Tongue (tissue), 2 donors: Measurements from ENCODE around the gene MTHFD1L. TPM values are rescaled to one million over a fixed set of nuclear protein-coding genes. Genes with fewer than 3 reads are reported as not detected.

Source experiments
- DNase-seq: peaks from one replicate; pipeline ENCODE4 v3.0.0-alpha.2; 2015
- total RNA-seq: library from RNA; depleted of rRNA; stranded (reverse); fragments of >200 nt; gene quantifications from one replicate; pipeline ENCODE4 v1.2.3, GENCODE V29; 2014

The MTHFD1L gene
- total RNA-seq, 1 donor from 2014 or later = 14.5 TPM

DNA sequence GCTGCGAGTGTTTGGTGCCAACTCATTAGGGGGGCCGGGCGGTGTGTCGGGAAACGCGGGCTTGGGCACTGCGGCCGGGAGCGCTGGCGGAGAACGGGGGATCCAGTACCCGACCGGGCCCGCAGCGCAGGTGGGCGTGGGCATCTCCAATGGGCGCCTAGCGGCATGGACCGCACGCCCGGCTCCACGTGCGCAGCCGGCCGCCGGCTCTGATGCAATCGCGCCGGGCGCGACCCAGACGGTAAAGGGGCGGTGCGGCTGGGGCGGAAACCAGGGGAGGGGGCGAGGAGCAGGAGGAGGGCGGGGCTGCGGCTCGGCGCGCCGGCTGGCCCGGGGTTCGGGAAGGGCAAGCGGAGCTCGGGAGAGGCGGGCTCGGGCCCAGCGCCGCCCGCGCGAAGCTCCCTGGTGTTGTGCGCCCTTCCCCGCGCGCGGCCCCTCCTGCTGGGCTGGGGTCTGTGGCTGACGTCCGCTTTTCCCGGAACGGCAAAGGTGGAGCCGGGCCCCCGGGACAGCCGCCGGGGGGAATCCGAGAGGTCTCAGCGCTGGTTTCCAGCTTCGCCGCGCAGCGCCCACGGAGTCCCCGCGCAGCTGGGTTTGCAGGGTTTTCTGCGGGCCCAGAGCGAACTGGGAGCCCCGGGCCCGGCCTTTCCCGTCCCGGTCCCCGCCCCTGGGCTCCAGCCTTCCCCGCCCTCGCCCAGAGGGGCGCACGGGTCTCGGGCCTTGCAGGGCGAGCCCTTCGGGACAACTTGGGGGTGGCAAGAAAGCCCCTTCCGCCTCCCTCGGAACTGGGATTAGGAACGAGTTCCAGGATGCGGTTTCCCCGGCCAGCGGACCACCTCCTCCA lies 867 bp downstream of the MTHFD1L start:
- DNase-seq = peak; percentile 96

DNA sequence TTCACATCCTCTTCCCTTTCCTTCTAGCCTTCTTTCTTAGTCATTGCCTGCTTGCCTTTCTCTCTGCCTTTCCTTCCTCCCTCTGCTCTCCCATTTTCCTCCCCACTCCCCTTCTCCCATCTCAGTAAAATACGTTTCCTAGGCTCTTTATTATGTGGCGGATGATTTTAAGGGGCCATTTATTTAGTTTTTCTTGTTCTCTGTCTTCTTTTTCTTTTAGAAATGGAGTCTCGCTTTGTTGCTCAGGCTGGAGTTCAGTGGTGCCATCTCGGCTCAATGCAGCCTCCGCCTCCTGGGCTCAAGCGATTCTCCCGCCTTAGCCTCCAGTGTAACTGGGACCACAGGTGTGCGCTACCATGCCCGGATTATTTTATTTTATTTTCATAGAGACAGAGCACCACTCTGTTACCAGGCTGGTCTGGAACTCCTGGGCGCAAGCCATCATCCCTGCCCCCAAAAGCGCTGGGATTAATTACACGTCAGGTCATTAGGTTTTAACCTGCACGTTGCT lies 1.5 kb downstream of the MTHFD1L start:
- no peak for DNase-seq

DNA sequence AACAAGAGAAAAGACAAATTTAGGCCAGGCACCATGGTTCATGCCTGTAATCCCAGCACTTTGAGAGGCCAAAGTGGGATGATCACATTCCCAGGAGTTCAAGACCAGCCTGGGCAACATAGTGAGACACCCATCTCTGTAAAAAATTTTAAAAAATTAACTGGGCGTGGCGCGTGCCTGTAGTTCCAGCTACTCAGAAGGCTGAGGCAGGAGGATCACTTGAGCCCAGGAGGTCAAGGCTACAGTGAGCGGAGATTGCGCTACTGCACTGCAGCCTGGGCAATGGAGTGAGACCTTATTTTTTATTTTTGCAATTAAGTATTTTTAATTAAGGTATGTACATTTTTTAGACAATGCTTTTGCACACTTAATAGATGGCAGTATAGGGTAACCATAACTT lies 3.3 kb downstream of the MTHFD1L start:
- DNase-seq = no peak

DNA sequence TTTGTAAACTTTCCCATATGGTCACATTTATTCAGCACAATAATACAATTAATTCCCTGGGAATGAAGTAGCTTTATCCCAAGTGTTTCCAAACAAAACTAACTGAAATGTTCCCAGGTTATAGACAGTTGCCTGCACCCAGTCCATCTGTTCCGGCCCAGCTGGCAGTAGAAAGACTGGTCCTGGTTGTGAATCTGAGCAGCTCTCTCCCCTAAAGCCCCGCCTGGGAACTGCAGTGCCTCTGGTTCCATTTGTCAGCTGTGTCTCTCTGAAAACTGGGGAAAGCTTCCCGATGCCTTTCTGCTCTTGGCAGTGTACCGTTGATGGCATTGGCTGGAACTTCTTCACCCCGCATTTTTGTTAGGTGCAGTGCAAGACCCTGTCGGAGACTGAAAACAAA lies 8.7 kb downstream of the MTHFD1L start:
- DNase-seq = peak; percentile 80

DNA sequence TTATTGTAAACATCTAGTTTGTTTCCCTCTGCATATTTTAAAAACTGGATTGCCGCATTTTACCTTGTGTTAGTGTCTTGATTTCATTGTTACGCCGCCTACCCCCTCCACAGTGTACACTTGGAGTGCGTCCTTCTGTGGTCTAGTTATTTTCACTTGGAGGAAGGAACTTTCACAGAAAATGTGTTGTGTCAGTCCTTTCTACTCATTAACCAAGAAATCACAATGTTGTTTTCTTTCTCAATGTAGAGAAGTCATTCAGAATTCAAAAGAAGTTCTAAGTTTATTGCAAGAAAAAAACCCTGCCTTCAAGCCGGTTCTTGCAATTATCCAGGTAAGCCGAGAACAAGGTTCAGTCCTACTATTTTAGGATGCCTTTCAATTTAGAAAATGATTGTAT lies 10.3 kb downstream of the MTHFD1L start:
- DNase-seq = no peak

DNA sequence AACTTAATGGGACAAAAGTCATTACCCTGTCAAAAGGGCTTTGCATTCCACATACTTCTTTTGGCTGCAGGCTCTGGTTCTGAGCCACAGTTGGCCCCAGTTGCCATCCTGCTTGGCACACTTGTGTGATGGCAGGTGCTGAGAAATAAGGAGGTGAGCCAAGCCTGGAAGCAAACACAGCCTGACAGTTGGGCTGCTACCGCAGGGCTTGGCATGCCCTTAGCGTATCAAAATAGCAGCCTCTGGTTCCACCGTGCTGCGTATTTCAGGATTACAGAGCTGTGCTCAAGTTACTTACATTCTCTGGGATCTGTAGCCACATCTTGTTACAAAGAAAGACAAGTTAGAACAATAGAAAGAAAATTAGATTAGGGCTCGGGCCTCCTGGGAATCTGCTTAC lies 11.1 kb downstream of the MTHFD1L start:
- DNase-seq = peak; percentile 94

DNA sequence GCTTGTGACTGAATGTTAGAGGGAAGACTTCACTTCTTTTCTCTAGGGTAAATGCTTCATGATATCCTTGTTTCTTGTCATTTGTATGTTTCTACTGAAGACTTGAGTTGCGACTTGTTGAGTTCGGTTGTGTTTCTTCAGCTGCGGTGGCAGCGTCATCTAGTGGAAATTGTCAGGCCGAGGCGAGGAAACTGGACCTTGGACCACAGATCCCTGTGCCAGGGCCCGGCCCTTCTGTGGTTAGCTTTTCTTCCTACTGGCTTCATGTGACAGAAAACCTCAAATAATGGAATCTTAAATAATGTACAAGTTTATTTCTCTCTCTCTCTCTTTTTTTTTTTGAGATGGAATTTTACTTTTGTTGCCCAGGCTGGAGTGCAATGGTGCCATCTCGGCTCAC lies 12.4 kb downstream of the MTHFD1L start:
- no peak for DNase-seq

DNA sequence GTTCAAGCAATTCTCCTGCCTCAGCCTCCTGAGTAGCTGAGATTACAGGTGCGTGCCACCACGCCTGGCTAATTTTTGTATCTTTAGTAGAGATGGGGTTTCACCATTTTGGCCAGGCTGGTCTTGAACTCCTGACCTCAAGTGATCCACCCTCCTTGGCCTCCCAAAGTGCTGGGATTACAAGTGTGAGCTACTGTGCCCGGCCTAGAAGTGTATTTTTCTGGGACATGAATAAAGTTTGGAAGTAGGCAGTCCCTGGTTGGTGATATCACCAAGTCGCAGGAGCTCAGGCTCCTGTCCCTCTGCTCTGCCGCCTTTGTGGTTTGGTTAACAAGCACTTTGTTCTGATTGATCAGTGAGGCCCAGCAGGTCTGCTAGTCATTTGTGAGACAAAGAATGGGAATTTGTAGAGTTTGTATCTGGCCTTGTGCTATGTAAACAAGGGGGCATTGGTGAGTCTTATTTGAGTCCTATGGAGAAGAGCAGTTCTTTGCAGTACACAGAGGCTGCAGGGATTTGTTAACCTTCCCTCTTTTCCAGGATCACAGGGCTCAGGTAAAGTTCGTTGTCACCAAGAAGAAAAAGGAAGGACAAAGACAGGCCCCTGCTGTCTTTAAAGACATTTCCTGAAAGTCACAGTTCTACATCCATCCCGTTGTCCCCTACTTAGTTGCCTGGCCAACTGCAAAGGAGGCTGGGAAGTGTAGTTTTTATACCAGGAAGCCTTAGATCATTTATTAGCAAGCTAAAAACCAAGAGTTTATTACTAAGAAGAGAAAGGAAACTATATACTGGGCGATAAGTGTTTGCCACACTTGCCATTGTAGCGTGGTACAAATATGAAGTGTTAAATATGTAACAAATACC lies 13.1 kb downstream of the MTHFD1L start:
- no peak for DNase-seq

DNA sequence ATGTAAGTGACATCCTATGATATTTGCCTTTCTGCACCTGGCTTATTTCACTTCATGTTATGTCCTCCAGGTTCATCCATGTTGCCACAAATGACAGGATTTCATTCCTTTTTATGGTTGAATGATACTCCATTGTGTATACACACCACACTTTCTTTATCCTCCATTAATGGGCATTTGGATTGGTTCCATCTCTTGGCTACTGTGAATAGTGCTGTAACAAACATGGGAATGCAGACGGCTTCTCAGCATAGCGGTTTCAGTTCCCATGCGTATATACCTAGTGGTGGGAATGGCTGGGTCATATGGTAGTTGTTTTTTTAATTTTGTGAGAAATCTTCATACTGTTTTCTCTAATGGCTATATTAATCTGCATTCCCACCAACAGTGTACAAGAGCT lies 14.8 kb downstream of the MTHFD1L start:
- peak; percentile 45 for DNase-seq

DNA sequence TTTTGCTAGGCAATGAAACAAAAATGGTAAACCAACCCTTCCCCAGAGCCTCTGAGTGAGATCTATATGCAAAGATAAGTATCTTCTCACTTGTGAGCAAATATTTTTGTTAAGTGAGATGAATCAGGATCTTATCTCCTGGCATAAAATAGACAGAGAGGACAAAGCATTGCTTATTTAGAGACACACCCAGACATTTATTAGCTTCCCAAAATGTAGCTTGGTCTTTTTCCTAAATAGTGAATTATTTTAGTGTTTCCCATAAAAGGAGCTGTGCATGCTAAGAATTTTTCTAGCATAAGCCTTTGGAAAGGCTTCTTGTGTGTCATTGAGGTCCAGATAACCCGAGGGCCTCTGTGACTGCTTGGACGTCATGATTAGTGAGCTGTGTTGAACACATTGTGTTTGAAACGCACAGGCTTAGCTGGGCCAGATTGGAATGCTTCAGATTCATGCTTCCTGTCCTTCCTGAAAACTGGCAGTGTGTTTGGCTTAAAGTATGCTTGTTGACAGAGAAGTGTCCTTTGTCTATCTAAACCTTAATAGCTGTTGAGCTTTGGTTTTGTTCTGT lies 16.5 kb downstream of the MTHFD1L start:
- DNase-seq = peak; percentile 87

DNA sequence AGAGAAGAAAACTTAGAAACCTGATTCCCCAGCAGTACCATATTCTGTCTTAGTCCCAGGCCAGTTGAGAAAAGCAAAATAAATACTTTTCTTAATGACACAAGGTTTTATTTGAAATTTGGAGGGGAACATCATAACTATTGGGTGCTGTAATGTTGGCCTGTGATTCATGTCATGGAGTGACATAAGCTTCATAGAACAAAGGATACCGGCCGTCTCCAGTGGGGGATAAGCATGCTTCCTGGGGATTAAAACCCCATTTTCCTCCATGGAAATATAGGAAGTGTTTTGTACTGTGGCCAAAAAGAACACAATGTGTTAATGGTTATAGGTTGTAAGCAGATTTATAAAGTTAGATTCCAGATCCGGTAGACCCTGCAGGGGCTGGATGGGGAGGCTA lies 18.0 kb downstream of the MTHFD1L start:
- DNase-seq = no peak

DNA sequence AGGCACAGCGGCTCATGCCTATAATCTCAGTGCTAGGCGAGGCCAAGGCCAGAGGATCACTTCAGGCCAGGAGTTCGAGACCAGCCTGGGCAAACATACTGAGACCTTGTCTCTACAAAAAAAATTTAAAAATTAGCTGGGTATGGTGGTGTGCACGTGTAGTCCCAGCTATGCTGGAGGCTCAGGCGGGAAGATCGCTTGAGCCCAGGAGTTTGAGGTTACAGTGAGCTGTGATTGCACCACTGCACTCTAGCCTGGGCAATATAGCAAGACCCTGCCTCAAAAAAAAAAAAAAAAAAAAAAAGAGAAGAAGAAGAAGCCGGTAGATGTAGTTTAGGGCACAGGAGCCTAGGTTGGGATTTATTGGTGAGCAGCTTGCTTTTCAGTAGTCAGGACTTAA lies 20.7 kb downstream of the MTHFD1L start:
- no peak for DNase-seq

DNA sequence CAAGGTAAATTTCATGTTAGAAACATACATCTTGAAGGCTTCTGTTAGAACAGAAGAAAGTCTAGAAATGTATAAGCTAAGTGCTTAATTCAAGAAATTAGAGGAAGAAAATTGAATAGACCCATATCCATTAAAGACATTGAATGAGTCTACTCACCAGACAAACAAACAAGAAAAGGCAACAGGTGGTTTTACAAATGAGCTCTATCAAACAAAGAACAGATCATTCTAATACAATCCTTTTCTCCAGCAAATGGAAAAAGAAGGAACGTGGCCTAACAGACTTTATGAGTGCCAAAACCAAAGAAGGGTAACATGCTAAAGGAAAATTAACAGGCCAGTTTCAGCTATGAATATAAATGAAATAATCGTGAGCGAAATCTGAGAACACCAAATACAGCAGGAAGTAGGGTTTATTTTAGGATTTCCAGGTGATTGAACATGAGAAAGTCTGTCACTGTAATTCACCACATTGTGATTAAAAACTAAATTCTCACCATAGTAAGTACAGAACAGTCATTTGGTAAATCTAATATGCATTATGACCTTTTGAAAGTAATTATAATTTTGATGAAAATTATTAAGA lies 22.6 kb downstream of the MTHFD1L start:
- DNase-seq = no peak

DNA sequence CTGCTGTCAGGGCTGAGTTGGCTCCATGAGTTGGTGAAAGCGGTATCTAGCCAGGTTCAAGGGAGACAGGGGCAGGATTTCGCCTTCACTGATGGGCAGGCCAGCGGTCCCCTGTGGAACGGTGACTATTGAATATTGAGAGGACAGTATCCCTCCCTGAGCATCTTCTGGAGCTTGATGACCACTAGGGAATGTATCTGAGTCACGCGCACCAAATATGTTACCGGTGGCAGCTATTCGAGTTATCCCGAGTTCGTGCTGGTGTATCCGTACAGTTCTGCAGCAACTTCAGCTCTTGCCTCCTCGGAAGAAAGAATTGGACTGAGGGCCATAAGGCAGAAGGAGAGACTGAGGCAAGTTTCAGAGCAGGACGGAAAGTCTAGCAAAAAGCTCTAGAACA lies 24.8 kb downstream of the MTHFD1L start:
- DNase-seq = no peak

DNA sequence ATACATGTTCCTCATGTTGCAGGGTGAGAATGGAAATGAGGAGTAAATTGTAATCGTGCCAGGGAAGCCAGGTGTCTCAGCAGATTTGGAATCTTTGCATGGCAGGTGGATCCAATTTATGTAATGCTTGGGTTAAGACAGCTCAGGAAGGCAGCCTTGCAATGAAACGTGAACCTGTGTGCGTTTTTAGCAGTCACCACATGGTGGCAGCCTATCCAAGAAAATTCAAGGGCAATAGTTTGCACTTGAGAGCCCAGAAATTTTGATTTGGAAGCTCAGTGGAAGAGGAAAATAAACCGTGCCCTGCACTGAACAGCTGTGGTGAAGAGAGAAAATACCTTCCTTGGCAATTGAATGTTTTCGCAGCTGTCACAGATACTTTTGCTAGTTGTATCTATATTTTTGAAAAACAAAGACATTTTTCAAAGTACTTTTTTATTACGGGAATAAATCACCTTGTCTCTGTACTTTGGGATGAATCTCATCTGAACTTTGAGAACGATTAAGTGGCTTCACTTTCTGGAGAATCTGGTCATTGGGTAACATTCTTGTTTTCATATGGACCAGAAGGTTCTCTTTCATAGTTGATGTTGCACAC lies 26.5 kb downstream of the MTHFD1L start:
- peak; percentile 96 for DNase-seq

DNA sequence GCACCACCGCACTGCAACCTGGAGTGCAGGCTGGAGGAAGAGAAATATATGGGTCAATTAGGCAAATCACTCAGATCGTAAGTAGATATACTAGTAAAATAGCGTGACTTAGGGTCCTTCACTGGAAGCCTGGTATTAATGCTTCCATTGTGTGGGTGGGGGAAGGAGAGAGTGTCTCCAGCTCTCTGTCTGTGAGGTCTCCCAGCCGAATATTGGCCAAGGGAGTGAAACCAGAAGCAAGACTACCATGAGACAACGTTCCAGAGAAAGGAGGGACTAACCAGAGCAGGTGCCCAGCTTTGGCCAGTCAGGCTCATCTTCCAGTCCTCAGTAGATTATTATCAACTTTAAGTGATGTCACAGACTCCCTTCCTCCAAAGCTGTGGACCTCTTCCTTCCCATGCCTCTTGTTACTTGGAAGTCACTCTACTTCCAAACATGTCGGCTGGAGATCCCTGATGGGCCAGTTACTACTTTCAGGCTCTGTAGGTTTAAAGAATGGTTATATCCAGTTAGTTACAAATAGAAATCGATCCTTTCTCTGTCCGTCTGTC lies 28.8 kb downstream of the MTHFD1L start:
- DNase-seq = no peak

DNA sequence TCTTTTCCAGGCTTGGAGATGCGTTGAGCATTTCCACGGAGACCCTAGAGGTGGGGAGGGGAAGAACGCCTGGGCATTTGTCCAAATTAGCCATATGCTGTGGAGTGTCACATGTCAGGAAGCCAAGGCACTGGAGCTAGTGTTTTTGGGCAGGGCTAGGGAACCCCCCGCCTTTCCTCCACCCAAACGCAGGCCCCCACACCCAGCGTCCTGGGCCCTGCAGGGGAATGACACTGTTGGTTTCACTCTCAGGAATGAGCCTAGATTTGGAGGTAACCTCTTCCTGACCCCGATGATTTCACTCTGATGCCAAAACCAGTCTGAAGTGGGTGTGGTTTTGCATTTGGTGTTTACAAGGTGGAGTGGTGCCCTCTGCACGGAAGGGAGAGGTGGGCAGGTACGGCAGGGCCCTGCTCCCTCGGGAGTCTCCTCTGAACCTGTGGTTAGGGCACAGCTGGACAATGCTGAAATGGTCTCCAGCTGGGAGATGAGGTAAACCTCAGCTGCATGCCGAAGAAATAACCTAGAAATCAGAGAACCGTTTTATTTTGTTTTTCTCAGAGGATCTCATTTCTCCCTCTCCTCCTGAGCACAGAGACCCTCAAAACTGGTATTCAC lies 29.5 kb downstream of the MTHFD1L start:
- DNase-seq = peak; percentile 96

DNA sequence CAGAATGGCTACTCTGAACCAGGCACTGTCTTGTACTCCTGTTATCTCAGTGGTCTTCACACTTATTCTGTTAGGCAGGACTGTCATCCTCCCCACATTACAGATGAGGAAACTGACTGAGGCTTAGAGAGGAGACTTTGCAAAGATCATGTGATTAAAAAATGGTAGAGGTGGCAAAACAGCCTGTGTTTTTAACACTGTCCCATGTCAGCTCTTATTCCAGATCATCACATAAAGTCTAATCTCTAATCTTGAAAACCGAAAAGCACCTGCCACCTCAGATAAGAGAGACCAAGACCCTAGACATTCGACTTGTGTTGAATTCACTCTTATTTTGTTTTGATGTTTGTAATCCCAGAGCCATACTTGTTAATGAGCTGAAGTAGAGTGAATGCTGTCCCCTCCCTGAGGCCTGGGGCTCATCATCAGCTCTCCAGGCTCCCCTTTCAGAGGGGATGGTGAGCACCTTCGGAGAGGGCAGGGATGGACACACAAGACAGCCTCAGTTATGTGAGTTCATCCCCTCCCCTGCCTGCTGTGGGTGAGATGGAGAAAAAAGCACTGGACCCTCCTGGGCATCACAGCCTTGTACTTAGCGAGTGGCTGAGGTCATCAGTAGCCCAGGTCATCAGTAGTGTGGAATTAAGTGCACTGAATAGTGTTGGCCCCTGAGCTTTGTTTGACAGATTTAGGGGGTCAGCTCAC lies 30.6 kb downstream of the MTHFD1L start:
- no peak for DNase-seq

DNA sequence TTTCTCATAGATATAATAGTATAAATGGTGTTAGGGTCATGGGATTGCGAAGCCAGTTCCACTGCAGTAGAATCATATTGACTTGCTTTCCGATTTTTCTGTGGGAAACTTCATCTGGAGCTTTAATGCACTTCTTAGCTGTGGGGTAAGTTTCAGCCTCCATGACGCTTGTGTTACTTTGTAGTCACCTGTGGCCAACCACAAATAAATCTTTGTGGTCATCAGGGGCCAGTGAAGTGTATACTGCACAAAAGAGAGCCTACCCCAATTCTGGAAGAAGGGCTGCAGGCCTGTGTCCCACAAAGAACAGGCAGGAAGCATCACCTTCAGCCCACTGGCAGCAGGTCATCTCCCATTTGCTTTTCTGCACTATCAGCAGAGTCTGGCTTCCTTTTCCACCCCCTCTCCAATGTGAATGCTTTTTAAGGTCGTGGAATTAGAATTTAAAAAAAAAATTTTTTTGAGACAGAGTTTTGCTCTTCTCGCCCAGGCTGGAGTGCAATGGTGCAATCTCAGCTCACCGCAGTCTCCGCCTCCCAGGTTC lies 32.0 kb downstream of the MTHFD1L start:
- no peak for DNase-seq
